ENCODE results near the gene CDKL5.
"Not testable (repeated sequence)": the region's sequence is repeated elsewhere in the genome, so short reads cannot be mapped to it uniquely, and the experiment has no call there.

Gene CDKL5

DNA sequence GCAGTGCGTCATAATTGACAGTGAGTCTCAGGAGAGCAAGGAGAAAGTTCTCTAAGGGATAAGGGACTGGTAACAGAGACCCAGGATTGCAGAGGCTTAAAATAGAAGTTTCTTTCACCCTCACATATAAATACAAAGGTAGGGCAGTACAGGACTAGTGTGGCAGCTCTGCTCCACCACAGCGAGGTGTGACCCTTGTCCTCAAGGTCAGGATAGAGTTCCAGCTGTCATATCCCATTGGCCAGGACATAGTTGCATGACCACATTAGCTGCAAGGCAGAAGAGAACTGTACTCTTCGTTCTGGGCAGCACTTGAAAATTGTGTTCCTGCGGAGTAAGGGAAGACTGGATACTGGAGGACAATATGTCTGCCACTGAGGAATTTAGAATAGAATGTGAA is 152.0 kb downstream of the CDKL5 start:
- FAIRE-seq: no peak

DNA sequence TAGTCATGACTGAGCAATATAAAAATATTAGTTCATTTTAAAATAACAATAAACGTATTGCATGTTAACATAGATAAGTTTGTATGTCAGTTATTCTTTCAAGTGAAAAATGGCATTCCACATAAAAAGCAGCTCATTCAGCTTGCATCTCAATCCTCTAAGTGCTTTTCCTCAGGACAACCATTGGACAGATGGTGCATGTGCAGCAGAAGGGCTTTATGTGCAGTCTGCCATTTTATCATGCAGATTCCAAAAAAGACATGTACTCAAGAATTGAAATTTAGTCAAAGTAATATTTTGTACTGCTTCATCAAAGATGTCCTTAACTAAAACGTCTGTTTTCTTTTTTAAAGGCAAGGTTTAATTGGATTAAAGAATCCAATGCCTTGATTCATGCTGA is 153.1 kb downstream of the CDKL5 start:
- no peak for FAIRE-seq

DNA sequence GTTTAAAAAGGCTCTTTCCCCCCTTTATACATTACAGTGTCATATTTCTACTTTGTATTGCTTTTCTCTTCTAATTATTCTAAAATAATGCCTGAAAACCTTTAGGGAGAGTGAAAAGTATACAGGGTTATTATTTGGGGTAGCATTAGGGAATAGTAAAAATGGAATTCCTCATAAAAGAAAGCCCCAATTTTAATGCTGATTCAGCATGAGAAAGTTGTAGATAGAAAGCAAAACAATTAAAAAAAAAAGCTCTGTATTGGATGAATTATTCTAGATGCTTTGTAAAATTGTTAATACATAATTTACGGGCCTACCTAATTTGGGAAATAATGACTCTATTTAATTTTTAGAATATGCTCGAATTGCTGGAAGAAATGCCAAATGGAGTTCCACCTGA is 154.1 kb downstream of the CDKL5 start:
- no peak for FAIRE-seq

DNA sequence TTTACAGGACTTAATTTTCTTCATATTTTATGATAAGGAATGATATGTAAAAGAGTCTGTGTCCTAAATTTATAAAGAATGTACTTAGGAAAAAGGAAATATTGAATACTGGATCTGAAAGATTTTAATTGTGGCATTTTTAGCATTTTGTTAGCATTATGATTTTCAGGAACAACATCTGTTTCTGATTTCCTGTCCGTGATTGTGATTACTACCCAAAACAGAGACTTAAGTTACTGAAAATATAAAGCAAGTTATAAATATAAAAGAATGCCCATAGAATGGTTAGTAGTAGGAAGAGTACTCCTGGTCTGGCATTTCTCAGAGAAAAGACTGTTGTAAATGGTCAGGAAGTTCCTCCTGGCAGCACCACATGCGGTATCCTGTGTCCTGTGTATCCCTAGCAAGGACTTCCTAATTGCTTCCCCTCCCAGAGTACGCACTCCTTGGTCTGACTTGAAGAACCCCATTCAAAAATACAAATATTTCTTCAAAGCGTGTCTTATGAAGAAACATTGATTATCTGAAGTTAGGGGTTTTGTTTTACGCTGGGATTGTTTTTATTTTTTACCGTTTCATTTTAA is 157.6 kb downstream of the CDKL5 start:
- no peak for FAIRE-seq

DNA sequence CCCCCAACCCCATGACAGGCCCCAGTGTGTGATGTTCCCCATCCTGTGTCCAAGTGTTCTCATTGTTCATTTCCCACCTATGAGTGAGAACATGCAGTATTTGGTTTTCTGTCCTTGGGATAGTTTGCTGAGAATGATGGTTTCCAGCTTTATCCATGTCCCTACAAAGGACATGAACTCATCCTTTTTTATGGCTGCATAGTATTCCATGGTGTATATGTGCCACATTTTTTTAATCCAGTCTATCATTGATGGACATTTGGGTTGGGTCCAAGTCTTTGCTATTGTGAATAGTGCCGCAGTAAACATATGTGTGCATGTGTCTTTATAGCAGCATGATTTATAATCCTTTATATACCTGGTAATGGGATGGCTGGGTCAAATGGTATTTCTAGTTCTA is 163.9 kb downstream of the CDKL5 start:
- FAIRE-seq: not testable (repeated sequence)

DNA sequence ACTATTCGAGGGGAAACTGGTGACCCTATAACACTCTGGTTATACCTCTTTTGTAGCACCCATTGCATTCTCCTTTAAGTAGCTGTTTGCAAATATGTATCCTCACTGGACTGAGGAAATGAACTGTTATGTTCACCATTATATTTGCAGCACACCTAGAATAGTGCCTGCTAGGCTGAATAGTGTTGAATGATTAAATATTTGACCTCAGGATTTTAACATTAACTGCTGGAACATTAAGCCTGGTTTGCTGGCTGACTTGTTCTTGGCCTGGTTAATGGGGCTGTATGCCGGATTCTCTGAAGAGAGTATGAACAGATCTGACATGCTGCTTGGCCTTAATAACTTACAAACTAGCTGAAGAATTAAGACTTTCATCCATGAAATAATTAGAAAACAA is 166.4 kb downstream of the CDKL5 start:
- FAIRE-seq: no peak

DNA sequence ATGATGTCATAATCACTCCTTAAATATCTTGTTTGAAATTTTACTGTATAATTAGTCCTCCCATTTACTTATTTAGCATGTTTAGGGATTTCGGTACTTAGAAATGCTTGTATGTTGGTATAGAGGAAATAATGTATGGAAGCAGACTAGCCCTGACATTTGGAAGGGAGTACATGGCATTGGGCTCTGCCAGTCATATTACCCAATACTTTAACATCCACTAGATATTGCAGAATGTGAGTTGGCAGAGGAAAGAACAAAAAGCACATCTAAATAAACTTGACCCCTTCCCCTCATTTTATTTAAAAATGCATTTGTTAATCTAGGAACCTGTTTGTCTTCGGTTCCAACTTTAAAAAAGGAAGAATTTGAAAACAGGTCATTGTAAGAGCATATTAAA is 168.7 kb downstream of the CDKL5 start:
- FAIRE-seq: no peak

DNA sequence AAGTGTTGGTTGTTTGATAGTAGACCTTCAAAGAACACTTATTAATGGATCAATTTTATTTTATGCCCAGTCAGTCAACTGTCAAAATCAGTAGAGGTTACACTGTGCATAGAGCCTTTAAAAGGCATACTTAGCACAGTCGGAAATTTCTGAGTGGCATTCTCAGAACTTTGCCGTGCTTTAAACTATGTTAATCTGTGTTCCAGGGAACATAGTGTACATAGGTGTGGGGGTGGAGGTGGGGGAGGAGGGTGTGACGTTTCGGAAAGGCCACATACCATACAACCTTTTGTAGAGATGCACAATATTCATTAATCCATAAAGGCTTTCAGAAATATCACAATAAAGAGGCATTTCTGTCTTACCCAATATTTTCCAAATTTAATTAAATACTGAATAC is 170.7 kb downstream of the CDKL5 start:
- no peak for FAIRE-seq

DNA sequence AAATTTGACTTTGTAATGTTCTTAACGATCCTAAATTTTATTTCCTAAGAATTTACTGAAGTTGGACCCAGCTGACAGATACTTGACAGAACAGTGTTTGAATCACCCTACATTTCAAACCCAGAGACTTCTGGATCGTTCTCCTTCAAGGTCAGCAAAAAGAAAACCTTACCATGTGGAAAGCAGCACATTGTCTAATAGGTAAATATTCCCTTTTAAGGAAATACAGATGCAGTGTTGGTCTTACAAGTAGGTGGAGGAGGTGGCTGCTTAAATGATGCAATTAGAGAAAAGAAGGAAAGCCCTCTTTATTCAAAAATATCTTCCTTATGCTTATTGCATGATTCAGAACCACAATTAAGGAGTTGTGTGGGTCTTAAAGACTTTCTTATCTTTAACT is 173.0 kb downstream of the CDKL5 start:
- no peak for FAIRE-seq

DNA sequence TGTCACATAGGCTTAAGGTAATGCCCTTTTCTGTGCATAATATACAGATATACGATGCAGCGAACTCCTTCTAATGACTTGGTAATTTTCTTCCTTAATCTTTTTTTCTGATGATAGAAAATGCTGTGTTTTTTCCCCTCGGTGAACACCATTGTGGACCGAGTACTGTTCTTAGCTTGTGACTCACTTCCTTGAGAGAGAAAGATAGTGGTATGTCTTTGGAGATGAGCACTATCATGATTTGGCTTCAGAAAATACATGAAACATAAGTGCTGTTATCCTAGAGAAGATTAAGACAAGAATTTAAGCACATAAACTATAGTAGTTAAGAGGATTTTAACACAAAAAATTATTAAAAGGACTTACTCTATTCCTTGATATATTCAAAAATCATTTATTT is 182.6 kb downstream of the CDKL5 start:
- no peak for FAIRE-seq

DNA sequence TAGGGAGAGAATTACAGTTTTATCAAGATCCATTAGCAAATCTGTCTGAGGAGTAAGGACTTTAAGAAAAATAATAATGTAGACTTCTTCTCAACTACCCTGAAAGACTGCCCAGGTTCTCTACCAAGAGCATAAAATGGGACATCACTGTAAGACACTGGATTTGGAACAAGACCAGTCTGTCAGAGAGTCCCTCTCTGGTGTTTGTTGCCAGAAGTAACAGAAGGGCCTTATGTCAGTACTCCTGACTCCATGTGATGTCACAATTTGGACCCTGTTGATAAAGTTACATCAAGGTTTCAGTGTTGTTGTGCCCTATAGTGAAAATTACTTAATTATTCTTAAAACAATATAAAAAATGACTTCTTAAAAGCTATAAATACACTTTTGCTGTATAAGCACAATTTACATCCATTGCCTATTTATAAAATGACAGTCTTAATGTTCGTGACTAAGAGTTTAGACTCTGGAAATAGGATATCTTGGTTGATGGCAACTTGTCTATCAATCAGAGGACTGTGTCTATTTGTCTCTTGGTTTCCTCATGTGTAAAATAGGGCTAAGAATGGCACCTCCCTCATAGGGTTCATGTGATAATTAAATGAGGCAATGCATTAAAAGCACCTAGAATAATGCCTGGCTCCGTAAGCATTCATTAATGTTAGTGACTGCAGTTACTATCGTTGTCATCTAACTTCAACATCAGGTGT is 188.7 kb downstream of the CDKL5 start:
- no peak for FAIRE-seq

DNA sequence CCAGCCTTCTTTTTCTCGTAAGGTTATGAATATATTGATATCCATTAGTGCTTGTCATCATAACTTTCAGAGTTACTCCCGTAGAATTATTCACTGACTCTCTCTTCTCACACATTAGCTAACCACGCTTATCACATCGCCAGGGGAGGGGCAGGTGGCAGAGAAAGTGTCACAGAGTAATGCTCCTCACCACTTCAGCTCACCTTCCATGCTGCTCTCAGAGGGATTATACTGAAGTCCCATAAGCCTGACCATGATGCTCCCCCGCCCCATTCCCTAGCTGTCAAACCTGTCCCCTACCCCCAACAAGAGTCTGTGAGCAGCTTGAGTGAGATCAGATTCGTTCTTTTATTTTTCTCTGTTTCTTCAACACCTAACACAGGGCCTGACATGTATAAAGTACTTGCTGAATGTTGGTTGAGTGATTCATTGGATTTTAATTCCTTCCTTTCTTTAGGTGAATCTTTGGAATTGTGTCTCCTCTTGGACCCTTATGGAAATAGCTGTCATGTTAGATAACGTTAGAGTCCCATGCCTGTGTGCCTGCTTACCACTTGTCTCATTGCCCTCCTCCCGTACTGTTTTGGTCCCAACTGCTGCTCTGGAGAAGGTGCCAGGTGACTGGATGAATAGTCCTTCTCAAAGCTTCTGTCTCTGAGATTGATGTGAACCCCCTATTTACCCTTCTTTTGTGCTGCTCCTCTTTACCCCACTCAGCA is 191.4 kb downstream of the CDKL5 start:
- no peak for FAIRE-seq

DNA sequence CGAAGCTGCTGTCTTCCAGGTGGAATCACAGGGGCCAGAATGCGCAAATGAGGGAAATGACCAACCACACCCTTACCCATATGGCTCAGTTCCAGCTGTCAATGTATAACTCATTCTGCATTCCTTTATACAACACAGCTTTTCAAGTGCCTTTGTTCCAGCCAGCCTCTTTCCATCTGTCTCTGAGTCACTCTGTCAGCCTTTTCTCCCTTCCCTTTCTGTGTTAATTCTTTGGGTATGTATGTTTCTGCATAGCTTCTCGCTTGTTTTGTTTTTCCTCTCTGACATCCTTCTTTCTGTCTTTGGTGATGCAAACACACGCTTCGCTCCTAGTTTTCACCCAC is 192.0 kb downstream of the CDKL5 start:
- FAIRE-seq: no peak

DNA sequence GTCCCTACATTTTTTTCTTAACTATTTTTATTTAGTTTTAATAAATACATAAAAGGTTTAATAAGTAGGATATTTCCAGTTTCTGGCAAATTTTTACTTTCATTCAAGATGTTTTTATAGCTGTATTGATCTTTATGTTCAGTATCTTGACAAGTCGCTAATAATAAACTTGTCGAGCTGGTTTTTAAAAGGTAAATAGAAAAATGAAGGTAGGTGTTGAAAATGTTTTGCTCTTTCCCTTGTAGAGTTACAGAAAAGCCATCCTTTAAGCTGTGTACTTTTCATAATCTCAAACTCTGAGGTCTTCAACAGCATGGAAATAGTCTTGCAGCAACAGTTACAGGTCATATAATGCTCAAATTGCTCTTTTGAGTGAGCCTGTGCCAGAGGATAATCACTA is 193.9 kb downstream of the CDKL5 start:
- FAIRE-seq: no peak

DNA sequence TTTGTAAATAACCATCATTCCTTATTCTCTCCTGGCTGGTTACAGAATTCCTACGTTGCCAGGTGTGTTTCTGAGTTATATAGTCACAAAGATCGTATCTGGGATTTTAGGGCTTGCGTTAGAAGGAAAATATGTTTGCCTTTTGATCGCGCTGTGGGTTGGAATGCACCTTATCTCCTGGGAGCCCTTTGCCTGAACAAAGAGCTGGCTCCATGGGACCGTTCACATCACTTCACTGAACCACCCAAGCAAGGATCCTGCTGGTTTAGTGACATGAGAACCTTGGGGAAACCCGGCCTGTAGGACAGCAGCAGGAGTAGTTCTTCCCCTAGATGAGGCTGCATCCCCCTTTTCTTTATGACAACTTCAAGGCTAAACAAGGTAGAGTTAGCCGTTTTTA is 194.9 kb downstream of the CDKL5 start:
- FAIRE-seq: no peak

DNA sequence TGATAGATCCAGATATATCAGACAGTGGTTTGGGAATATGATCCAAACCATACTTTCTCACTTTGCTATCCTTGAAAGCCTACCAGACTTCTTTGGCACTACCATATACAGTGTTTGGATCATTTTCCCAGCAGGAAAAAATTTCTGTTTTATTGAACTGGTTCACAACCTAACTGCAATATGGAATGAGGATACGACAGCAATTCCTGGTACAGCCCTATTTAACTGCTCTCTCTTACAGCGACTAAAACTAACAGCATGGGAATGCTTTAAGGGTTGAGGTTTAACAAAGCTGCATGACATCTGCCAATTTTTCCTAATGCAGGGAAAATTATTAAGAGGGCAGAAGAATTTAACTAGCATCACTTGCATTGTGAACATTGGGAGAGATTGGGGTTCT is 199.2 kb downstream of the CDKL5 start:
- no peak for FAIRE-seq

DNA sequence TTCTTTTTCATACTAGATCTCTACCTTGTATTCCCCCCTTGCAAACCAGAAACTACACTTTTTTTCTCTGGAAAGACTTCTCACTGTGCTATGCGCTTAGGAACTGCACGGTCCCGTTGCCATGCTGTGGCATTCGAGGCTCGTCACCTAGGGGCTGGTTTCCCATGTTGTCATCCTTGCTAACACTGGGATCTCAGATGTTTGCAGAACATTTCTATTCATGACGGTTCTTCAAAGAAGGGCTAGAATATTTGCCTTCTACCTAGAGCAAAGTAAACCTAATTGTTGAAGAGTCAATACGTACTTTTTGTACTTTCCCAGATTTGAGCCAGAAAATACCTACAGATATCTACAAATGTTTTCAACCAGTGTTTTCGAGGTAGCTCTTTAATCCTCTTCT is 205.5 kb downstream of the CDKL5 start:
- no peak for FAIRE-seq

DNA sequence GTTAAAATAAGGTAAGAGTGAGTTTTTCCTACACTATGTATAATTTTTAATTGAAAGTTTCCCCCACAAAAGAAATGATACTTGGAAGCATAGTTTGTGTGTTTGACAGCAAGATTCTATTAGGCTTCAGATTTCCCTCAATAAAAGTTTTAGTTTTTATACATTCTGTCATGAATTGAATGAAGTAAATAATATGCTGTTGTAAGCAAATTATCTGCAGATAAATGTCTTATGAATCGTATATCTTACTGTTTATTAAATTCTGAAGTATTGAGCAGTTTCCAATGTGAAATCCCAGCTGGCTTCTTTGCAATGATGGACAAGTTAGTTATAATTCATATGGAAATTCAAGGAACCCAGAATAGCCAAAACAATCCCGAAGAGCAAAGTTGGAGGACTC is 213.0 kb downstream of the CDKL5 start:
- no peak for FAIRE-seq

DNA sequence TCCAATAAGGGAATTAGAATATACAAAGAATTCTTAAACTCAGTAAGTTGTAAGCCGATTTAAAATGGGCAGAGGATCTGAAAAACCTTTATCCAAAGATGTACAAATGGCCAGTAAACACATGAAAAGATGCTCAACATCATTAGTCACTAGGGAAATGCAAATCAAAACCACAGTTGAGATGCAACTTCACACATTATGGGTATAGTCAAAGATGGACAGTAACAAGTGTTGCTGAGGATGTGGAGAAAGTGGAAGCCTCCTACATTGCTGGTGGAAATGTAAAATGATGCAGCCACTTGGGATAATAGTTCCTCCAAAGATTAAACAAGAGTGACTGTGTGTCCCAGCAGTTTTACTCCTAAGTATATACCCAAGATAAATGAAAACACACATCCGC is 213.9 kb downstream of the CDKL5 start:
- FAIRE-seq: no peak

DNA sequence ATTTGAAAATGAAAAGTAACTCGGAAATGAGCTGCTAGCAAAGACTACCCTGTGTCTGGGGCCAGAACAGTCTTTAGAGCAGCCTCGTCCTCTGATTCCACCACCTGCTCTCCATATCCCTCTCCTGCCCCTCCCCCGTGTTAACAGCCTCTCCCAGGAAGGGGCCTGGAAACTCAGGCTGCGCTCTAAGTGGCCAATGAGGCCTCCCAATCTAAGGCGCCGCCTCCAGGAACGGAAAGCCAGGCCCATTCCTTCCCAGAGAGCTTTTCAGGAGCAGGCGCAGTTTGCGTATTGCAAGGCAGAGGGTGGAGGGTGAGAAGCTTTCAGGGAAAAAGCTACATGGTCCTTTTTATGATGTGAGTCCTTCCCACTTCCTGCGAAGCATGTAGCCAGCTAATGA is 215.3 kb downstream of the CDKL5 start:
- FAIRE-seq: no peak

DNA sequence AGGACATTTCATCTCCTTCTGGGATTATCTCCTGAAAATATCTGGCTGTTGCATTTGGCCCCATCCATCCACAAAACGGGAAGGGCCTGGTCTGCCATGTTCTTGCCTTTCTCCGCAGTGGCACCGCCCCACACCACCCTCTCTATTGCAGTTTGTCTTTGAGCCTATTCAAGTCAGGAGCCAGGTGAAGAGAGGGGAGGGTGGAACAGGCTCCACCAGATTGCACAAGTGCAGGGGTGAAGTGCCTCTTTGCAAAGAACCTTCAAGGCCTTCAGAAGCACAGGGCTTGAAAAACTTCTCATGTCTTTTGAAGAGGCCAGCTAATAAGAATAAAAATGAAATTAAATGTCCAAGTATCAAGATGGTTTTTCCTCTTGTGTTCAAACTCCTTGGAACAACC is 217.8 kb downstream of the CDKL5 start:
- no peak for FAIRE-seq

DNA sequence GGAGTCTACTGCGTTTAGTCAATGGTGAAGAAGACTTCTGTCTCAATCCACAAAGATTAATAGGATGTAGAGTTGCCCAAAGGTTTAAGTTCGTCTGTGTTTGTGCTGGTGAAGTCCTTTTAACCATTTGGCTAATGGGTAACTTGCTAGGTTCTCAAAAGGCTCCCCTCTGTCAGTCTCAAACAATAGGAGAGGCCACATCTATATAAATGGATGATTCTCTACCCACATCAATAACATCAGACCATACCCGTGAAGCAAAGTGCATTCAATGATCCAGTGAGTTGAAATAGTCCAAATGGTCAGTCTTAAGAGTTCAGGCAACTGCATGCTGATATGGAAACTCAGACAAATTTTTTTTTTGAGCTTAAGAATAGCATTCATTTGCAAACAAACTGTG is 218.4 kb downstream of the CDKL5 start:
- FAIRE-seq: no peak

DNA sequence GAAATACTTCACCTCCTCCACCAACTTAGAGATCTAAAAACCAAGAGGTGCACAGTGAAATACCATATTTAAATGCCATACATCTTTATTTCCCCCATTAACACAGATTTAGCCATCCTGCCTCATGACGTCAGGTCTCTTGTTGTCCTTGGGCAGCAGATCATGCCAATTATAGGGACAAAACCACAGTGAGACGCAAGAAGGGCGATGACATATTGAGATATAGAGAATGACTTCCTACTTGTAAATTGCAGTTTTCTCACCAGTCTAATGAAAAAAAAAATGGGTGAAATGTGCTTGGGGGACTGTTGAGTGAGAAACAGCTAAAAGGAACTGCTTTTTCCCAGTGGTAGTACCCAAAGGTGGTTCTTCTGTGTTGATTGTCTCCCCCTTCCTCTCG is 222.2 kb downstream of the CDKL5 start:
- no peak for FAIRE-seq

DNA sequence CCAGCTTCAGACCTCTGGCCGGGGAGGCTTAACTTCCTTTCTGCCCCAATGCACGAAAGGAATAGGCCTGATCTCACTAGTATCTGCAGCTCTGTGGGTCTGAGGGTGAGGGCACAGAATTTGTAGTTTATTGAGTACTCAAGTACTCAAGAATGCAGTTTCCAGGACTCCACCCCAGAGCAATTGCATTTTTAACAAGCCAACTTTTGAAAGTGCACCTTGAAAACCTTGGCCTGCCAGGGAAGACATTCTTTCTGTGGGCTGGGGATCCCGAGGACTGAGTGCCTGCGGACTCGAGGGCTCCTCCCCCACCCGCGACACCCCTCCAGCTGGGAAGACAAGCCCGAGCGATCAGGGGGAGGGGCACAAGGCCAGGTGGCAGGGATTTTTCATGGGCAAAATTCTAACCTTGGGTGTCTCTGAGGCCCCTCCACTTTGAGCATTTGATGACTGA is 224.1 kb downstream of the CDKL5 start:
- FAIRE-seq: no peak

DNA sequence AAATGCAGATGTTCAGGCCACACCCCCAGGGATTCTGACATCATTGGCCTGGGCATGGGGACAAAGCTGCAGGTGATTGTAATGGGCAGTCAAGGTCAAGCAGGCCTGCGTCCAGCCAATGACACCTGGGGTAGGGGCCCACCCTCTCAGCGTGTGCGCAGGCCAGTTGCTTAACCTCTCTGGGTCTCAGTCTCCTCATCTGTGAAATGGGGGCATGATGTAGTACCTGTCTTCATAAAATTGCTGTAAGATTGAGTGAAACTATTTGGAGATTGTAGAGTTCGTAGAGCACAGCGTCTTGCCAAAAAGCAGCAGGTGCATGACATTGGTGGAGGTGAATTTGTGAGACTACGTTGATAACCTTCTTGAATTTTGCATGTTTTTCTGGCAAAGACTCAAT is 225.3 kb downstream of the CDKL5 start:
- FAIRE-seq: no peak
